ENCODE results near the gene DMPK. TPM values are rescaled to one million over a fixed set of nuclear protein-coding genes. Genes with fewer than 3 reads are reported as not detected.
A peak's percentile ranks its signal among the peaks of the same experiment; 100 is the strongest.

DMPK gene
- total and polyA plus RNA-seq, 9 of the 15 experiments (the other 6 are each of a cell fraction or from before 2014, with no cell fraction given) = 0.24 to 31.3 (median 7.3) TPM

- no peak for TF ChIP-seq TSHZ1 (CRISPR knock-in tag; IDR thresholded peaks at IDR 0.05)
- TF ChIP-seq, protein P1, sequence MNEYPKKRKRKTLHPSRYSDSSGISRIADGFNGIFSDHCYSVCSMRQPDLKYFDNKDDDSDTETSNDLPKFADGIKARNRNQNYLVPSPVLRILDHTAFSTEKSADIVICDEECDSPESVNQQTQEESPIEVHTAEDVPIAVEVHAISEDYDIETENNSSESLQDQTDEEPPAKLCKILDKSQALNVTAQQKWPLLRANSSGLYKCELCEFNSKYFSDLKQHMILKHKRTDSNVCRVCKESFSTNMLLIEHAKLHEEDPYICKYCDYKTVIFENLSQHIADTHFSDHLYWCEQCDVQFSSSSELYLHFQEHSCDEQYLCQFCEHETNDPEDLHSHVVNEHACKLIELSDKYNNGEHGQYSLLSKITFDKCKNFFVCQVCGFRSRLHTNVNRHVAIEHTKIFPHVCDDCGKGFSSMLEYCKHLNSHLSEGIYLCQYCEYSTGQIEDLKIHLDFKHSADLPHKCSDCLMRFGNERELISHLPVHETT (CRISPR knock-in tag; conservative IDR thresholded peaks at IDR 0.05 in 1 of 2, IDR thresholded peaks at IDR 0.05 in 1 of 2) = peak in 1 of 2 experiments; percentile 78; a peak in 1 of 4 replicates
- TF ChIP-seq HDAC1 (IDR thresholded peaks at IDR 0.05) = peak in 1 of 2 experiments; percentile 90; a peak in 2 of 4 replicates
- no peak for TF ChIP-seq ZNF140 (CRISPR knock-in tag; IDR thresholded peaks at IDR 0.05)
- TF ChIP-seq TEAD4 (IDR thresholded peaks at IDR 0.05; ENCODE audit: low read length) = no peak
- no peak for TF ChIP-seq TEAD4 (CRISPR knock-in tag; IDR thresholded peaks at IDR 0.05; ENCODE audit: borderline replicate concordance)
- no peak for TF ChIP-seq ZNF717 (CRISPR knock-in tag; IDR thresholded peaks at IDR 0.05)
- no peak; the same call in 1 of the 2 replicates for TF ChIP-seq NR2C1 (IDR thresholded peaks at IDR 0.05)
- TF ChIP-seq NR2C1 (tag; IDR thresholded peaks at IDR 0.05) = peak; percentile 38; the same call in 1 of the 2 replicates
- no peak for TF ChIP-seq MLX (CRISPR knock-in tag; conservative IDR thresholded peaks at IDR 0.05)
- TF ChIP-seq PHF21A (IDR thresholded peaks at IDR 0.05; ENCODE audit: borderline replicate concordance, low read depth) = no peak; the same call in 1 of the 2 replicates
- peak; percentile 61; the same call in 1 of the 2 replicates for TF ChIP-seq PHF8 (IDR thresholded peaks at IDR 0.05; ENCODE audit: borderline replicate concordance, low read length)
- TF ChIP-seq, protein P2, sequence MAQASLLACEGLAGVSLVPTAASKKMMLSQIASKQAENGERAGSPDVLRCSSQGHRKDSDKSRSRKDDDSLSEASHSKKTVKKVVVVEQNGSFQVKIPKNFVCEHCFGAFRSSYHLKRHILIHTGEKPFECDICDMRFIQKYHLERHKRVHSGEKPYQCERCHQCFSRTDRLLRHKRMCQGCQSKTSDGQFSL (CRISPR knock-in tag; IDR thresholded peaks at IDR 0.05) = no peak; the same call in none of the 2 replicates
- TF ChIP-seq, protein P2 (tag; IDR thresholded peaks at IDR 0.05) = no peak
- peak; percentile 59; the same call in 1 of the 2 replicates for TF ChIP-seq OTX1 (CRISPR knock-in tag; IDR thresholded peaks at IDR 0.05)
- no peak for TF ChIP-seq KDM1A (IDR thresholded peaks at IDR 0.05)
- 0 out of 2 replicates have a peak, but pooled peaks have one; percentile 63 for TF ChIP-seq THRB (CRISPR knock-in tag; conservative IDR thresholded peaks at IDR 0.05)
These were observed 11.8 kb downstream of the DMPK start (continued) for GRCh38 chr19:45770192-45771101.

All from K562 (cell line).